HepG2 (cell line): ENCODE results near the gene CCDC57. TPM values are rescaled to one million over a fixed set of nuclear protein-coding genes. Genes with fewer than 3 reads are reported as not detected.

Source experiments
- BRD4 ChIP-seq: sonication (generic); formaldehyde crosslinking; IDR thresholded peaks from 2 replicates; pipeline ENCODE4 v1.4.0; 2020; ENCODE audit warnings: missing genetic modification reagents
- EHMT2 ChIP-seq: fragments of 200-600 bp; sonication (generic); IDR thresholded peaks from 2 replicates; pipeline ENCODE4 v1.7.0; 2017; ENCODE audit warnings: antibody characterized with exemption, low read depth, low read length, borderline replicate concordance
- FOXM1 ChIP-seq: sonication (generic); formaldehyde crosslinking; IDR thresholded peaks from 2 replicates; pipeline ENCODE4 v1.5.0; 2020; ENCODE audit warnings: missing genetic modification reagents
- IKZF4 ChIP-seq: sonication (generic); formaldehyde crosslinking; IDR thresholded peaks from 2 replicates; pipeline ENCODE4 v1.5.1; 2020; ENCODE audit warnings: borderline replicate concordance, mild to moderate bottlenecking, low read depth, missing genetic modification reagents; ENCODE audit errors: not compliant biosample characterization
- KDM1A ChIP-seq: IDR thresholded peaks from 2 replicates; pipeline ENCODE4 v1.6.1; 2016; ENCODE audit warnings: missing compliant biosample characterization
- KLF12 ChIP-seq: sonication (generic); formaldehyde crosslinking; IDR thresholded peaks from 2 replicates; pipeline ENCODE4 v1.4.0; 2020; ENCODE audit warnings: missing genetic modification reagents, borderline replicate concordance
- MBD4 ChIP-seq: IDR thresholded peaks from 2 replicates; pipeline ENCODE4 v1.6.1; 2012; ENCODE audit warnings: low read length, inconsistent platforms, borderline replicate concordance
- MXD4 ChIP-seq: IDR thresholded peaks from 2 replicates; pipeline ENCODE4 v1.6.1; 2016; ENCODE audit warnings: mild to moderate bottlenecking, missing biosample characterization, missing genetic modification reagents
- NFKBIZ ChIP-seq: IDR thresholded peaks from 2 replicates; pipeline ENCODE4 v1.6.1; 2018; ENCODE audit warnings: missing genetic modification reagents, missing compliant biosample characterization
- PITX1 ChIP-seq: sonication (generic); formaldehyde crosslinking; IDR thresholded peaks from 2 replicates; pipeline ENCODE4 v1.5.1; 2020; ENCODE audit warnings: mild to moderate bottlenecking, missing genetic modification reagents
- PLRG1 ChIP-seq: fragments of 450-650 bp; conservative IDR thresholded peaks from 2 replicates; pipeline ENCODE4 v1.6.1; 2016
- RAD21 ChIP-seq: fragments of 450-650 bp; formaldehyde crosslinking; IDR thresholded peaks from 2 replicates; pipeline ENCODE4 v1.5.0; 2020; ENCODE audit warnings: mild to moderate bottlenecking
- RFX1 ChIP-seq: fragments of 450-650 bp; IDR thresholded peaks from 2 replicates; pipeline ENCODE4 v1.6.1; 2017
- TCF7L2 ChIP-seq: IDR thresholded peaks from 2 replicates; pipeline ENCODE4 v1.6.1; 2011; ENCODE audit warnings: mild to moderate bottlenecking, low read depth, low read length, moderate library complexity
- ZBTB38 ChIP-seq: sonication (generic); formaldehyde crosslinking; IDR thresholded peaks from 2 replicates; pipeline ENCODE4 v1.5.1; 2020; ENCODE audit warnings: mild to moderate bottlenecking, missing genetic modification reagents
- ZBTB42 ChIP-seq: sonication (generic); formaldehyde crosslinking; IDR thresholded peaks from 2 replicates; pipeline ENCODE4 v1.5.0; 2020; ENCODE audit warnings: mild to moderate bottlenecking, missing genetic modification reagents
- ZNF138 ChIP-seq: sonication (generic); formaldehyde crosslinking; IDR thresholded peaks from 2 replicates; pipeline ENCODE4 v1.5.0; 2020; ENCODE audit warnings: mild to moderate bottlenecking, low read depth, missing genetic modification reagents
- ZNF3 ChIP-seq: IDR thresholded peaks from 2 replicates; pipeline ENCODE4 v1.7.0; 2017; ENCODE audit warnings: inconsistent platforms
- ZNF383 ChIP-seq: sonication (generic); formaldehyde crosslinking; IDR thresholded peaks from 2 replicates; pipeline ENCODE4 v1.4.0; 2020; ENCODE audit warnings: missing genetic modification reagents, mild to moderate bottlenecking, borderline replicate concordance
- ZNF607 ChIP-seq: sonication (generic); formaldehyde crosslinking; IDR thresholded peaks from 2 replicates; pipeline ENCODE4 v1.5.1; 2020; ENCODE audit warnings: missing genetic modification reagents, mild to moderate bottlenecking, borderline replicate concordance
- polyA plus RNA-seq, 8 experiments: library from polyadenylated mRNA; depleted of rRNA in 3 of 8; stranded (reverse) in 7 of 8; unstranded in 1 of 8; fragments of >200 nt; fragmentation: Illumina TruSeq in 4 of 8; extraction: Trizol in 4 of 8; gene quantifications; 2 replicates each; pipeline versions ENCODE4 v1.2.1 to v1.2.3, GENCODE V29; 2011 to 2016; ENCODE audit warnings: low read depth in 4 of 8, missing spikeins in 1 of 8, mixed read lengths in 1 of 8; ENCODE audit not compliant: insufficient read depth in 1 of 8
- total RNA-seq, 5 experiments: library from RNA; depleted of rRNA; stranded (reverse); fragments of >200 nt; fragmentation: Illumina TruSeq; extraction: Trizol; gene quantifications; 2 replicates each; pipeline ENCODE4 v1.2.3, GENCODE V29; 2016; ENCODE audit warnings: low read depth in 1 of 5
- TF ChIP-seq, protein P1 (sequence below): sonication (generic); formaldehyde crosslinking; IDR thresholded peaks from 2 replicates; pipeline ENCODE4 v1.5.0; 2020; ENCODE audit warnings: mild to moderate bottlenecking, missing genetic modification reagents, borderline replicate concordance
- TF ChIP-seq, protein P2 (sequence below): sonication (generic); formaldehyde crosslinking; IDR thresholded peaks from 2 replicates; pipeline ENCODE4 v1.8.0; 2022; ENCODE audit warnings: missing genetic modification reagents, low read depth, mild to moderate bottlenecking, borderline replicate concordance
- TF ChIP-seq, protein P3 (sequence below): sonication (generic); formaldehyde crosslinking; IDR thresholded peaks from 2 replicates; pipeline ENCODE4 v1.4.0; 2020; ENCODE audit warnings: missing genetic modification reagents

The CCDC57 gene
- total and polyA plus RNA-seq, 2 of the 13 experiments (the other 11 are each of a cell fraction or from before 2014, with no cell fraction given): 59.3 to 59.9 TPM

DNA sequence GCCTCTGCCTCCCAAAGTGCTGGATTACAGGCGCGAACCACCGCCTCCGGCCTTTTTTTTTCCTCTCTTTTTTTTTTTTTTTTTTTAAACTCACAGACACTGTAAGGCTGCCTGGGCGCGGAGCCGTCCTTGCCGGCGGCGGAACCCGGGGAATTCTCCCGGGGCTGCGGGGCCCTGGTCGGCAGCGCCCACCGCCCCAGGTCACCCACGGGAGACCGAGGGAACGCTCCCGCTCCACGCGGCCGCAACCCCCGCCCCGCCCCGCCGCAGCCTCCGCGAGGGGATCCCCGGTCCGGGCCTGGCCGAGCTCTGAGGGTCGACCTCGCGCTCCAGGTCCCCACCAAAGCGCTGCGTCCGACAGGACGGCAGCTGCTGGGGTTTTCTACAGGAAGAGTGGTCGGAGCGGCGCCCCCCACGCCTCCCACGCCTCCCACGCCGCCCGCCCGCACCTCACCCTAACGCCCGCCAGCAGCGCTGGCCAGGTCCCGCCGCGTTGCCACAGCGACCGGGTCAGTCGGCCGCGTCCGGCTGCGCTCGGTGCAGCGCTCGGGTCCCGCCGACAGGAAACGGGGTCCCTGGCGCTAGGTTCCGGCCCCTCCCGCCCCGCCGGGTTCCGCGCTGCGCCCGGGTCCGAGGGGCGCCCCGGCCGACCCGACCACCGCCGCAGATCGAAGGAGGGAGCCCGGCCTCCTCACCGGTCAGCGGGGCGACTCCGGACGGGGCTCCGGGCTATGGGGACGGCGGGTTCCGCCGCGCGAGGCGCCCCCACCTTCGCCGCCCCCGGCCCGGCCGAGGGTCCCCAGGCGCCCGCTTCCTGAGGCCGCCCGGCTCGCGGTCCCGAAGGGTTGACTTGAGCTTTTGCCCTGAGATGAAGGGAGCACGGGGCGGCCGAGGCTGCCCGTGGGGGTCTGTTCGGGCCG lies at the start of gene CCDC57 (continued):
- no peak; the same call in 1 of the 2 replicates for TF ChIP-seq ZNF607
- peak; percentile 84 for TF ChIP-seq MXD4 (CRISPR knock-in tag)
- no peak for TF ChIP-seq MBD4
- peak; percentile 76; the same call in 1 of the 2 replicates for TF ChIP-seq ZBTB42 (CRISPR knock-in tag)
- no peak for TF ChIP-seq NFKBIZ (CRISPR knock-in tag)
- peak; percentile 95 for TF ChIP-seq ZNF138
- TF ChIP-seq KLF12 (CRISPR knock-in tag): no peak
- 0 out of 2 replicates have a peak, but pooled peaks have one; percentile 58 for TF ChIP-seq RAD21
- TF ChIP-seq KDM1A (CRISPR knock-in tag): 0 out of 2 replicates have a peak, but pooled peaks have one; percentile 61
- TF ChIP-seq, protein P1, sequence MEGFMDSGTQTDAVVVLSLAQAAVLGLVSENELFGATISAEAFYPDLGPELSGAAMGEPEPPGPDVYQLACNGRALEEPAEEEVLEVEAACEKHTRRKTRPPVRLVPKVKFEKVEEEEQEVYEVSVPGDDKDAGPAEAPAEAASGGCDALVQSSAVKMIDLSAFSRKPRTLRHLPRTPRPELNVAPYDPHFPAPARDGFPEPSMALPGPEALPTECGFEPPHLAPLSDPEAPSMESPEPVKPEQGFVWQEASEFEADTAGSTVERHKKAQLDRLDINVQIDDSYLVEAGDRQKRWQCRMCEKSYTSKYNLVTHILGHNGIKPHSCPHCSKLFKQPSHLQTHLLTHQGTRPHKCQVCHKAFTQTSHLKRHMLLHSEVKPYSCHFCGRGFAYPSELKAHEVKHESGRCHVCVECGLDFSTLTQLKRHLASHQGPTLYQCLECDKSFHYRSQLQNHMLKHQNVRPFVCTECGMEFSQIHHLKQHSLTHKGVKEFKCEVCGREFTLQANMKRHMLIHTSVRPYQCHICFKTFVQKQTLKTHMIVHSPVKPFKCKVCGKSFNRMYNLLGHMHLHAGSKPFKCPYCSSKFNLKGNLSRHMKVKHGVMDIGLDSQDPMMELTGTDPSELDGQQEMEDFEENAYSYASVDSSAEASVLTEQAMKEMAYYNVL (CRISPR knock-in tag): no peak
- peak; percentile 88 for TF ChIP-seq IKZF4 (CRISPR knock-in tag)
- no peak for TF ChIP-seq TCF7L2
- TF ChIP-seq ZBTB38 (CRISPR knock-in tag): peak; percentile 93
- TF ChIP-seq ZNF383 (CRISPR knock-in tag): no peak
- no peak for TF ChIP-seq FOXM1
- TF ChIP-seq PITX1 (CRISPR knock-in tag): no peak
- TF ChIP-seq, protein P2, sequence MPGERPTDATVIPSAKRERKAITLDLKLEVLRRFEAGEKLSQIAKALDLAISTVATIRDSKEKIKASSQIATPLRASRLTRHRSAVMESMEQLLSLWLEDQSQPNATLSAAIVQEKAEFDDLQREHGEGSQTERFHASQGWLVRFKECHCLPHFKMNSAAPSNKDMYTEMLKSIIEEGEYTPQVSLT (CRISPR knock-in tag): no peak; the same call in 1 of the 2 replicates
- TF ChIP-seq, protein P3, sequence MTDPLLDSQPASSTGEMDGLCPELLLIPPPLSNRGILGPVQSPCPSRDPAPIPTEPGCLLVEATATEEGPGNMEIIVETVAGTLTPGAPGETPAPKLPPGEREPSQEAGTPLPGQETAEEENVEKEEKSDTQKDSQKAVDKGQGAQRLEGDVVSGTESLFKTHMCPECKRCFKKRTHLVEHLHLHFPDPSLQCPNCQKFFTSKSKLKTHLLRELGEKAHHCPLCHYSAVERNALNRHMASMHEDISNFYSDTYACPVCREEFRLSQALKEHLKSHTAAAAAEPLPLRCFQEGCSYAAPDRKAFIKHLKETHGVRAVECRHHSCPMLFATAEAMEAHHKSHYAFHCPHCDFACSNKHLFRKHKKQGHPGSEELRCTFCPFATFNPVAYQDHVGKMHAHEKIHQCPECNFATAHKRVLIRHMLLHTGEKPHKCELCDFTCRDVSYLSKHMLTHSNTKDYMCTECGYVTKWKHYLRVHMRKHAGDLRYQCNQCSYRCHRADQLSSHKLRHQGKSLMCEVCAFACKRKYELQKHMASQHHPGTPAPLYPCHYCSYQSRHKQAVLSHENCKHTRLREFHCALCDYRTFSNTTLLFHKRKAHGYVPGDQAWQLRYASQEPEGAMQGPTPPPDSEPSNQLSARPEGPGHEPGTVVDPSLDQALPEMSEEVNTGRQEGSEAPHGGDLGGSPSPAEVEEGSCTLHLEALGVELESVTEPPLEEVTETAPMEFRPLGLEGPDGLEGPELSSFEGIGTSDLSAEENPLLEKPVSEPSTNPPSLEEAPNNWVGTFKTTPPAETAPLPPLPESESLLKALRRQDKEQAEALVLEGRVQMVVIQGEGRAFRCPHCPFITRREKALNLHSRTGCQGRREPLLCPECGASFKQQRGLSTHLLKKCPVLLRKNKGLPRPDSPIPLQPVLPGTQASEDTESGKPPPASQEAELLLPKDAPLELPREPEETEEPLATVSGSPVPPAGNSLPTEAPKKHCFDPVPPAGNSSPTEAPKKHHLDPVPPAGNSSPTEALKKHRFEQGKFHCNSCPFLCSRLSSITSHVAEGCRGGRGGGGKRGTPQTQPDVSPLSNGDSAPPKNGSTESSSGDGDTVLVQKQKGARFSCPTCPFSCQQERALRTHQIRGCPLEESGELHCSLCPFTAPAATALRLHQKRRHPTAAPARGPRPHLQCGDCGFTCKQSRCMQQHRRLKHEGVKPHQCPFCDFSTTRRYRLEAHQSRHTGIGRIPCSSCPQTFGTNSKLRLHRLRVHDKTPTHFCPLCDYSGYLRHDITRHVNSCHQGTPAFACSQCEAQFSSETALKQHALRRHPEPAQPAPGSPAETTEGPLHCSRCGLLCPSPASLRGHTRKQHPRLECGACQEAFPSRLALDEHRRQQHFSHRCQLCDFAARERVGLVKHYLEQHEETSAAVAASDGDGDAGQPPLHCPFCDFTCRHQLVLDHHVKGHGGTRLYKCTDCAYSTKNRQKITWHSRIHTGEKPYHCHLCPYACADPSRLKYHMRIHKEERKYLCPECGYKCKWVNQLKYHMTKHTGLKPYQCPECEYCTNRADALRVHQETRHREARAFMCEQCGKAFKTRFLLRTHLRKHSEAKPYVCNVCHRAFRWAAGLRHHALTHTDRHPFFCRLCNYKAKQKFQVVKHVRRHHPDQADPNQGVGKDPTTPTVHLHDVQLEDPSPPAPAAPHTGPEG (CRISPR knock-in tag): peak; percentile 73; the same call in 1 of the 2 replicates
- TF ChIP-seq RFX1: peak; percentile 94
- no peak for TF ChIP-seq PLRG1
- TF ChIP-seq BRD4 (CRISPR knock-in tag): peak; percentile 98
- no peak for TF ChIP-seq ZNF3 (CRISPR knock-in tag)
- no peak for TF ChIP-seq EHMT2
